ENCODE results near the gene MRPL23.
A peak's percentile ranks its signal among the peaks of the same experiment; 100 is the strongest.

Gene MRPL23

DNA sequence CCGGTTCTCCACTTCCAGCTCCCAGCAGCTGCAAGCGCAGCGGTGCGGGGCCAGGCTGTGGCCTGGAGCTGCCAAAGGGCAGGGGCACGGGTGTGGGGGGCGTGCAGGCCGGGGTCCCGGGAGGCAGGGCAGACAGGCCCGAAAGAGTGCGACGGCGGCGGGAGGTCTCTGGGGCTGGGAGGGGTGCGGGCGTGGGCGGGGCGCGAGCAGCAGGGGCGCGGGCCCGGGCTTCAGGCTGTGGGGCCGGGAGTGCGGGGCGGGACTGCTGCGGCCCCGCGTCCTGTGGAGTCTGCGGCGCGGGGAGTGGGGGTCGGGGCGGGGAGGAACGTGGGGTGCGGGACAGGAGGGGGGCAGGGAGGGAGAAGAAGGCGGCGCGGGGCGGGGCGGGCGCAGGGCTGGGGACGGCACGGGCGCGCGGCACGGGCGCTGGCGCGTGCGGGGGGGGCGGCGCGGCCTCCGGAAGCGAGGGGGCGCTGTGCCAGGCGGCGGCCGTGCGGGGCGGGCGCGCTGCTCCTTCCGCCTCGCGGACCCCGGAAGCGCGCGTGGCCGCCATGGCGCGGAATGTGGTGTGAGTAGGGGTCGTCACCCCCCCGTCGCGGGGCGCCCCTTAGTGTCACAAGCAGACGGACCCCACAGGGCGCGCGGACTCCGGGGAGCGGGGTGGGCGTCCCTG, at the start of gene MRPL23:
Gene MRPL23, plus strand, starts transcription at position 521 of the 673 bp plus-strand sequence. Its CDS starts 31 bp downstream, at position 552.
- peak in 1 of 2 donors; percentile 25 for DNase-seq (ENCODE audit: low read depth in 2 of 2)

DNA sequence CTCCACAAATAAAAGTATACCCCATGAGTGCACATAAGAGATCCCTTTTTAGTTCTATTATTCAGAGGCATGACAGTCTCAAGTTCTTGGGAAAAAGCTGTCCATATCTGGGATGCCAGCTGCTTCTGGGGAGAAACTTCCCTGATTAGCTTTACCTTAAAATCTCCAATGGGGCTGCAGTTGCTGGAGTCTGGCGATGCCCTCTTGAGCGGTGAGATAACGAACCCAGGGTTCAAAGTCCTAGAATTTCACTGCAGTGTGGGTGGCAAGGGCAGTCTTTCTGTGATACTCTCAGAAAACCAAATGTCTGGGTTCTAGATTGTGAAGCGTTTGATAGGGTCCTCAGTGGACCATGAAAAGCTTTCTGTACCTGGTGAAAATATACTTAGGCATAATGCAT, 48.0 kb upstream of the MRPL23 start:
- DNase-seq (ENCODE audit: low read depth in 2 of 2), result no peak

DNA sequence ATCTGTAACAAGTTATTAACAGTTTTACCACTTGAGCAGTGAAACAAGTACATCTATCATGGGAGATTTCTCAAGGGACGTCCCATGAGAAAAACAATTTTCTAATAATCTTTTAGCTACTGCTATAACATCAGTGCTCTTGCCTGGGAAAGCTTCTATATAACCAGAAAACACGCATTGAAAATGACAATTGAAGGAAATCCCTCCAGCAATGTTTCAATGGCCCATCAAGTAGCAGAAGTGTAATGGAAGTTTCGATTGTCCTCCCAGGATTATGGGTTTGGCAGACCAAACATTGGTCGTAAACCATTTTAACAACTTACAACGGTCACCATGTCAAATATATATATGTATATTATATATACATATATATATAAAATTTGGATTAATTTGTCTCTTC, 47.4 kb upstream of the MRPL23 start:
- no peak for DNase-seq (ENCODE audit: low read depth in 2 of 2)

DNA sequence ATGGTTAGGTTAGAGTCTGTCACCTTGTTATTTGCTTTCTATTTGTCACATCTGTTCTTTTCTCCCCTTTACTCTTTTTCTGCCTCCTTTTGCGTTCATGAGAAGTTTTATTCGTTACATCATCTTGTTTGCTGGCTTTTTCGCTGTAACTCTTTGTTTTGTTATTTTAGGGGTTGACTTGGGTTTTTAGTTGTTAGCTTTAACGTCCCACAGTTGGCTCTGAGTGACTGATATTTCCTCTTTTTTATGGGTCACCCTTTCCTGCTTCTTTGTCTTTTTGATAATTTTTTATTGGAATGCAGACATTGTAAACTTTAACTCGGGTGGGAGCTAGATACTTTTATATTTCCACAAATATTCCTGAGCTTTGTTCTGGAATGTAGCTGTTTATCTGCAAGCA, 41.0 kb upstream of the MRPL23 start:
- DNase-seq (ENCODE audit: low read depth in 2 of 2), result no peak

DNA sequence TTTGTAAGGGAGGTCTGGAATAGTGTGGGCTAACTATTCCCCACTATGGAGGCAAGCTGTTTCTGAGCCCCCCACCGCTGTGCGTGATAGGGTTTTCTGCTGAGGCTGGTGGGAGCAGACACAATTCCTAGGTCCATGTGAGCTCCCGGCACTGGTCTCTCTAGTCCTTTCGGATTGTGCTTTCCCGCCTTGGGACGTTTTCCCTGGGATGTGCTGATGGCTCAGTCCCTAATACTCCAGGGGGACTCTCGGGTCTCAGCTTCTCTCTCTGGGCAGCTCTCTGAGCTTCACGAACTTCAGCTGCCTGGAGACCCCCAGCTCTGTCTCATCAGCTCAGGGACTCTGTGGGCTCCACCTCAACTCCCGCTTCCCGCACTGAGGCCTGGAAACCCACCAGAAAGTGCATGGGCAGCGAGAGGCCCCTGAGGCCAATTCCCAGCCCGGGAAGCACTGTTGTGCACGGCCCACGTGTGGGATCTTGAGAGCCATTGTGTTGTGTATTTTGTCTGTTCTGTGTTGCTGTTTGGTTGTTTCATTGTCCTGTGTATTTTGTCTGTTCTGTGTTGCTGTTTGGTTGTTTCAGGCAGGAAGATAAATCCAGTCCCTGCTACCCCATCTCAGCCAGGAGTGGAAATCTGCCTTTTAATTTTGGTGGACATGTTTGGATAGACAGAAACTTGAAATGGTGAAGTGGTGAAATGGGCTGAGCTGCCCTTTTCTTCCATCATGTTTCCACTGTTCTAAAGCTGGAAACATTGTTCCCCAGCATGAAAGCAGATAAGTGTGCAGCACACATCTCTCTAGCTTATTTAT, 40.3 kb upstream of the MRPL23 start:
- no peak for DNase-seq (ENCODE audit: low read depth in 2 of 2)

DNA sequence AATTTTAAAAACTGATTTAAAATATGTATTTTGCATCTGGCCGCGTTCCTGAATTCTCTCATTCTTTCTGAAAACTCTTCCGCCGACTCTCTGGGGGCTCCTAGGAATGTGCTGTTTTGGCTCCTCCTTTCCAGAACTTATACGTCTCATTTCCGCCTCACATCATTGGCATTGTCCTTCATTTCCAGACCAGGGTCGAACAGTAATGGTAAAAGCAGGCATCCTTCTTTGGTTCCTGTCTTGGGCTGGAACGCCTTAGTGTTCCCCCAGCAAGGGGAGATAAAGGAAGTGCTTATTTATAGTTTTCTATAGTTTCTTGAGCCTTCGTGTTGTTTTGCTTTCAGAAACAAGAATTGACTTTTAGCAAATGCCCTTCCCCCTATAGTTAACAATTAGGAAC, 38.5 kb upstream of the MRPL23 start:
- no peak for DNase-seq (ENCODE audit: low read depth in 2 of 2)

DNA sequence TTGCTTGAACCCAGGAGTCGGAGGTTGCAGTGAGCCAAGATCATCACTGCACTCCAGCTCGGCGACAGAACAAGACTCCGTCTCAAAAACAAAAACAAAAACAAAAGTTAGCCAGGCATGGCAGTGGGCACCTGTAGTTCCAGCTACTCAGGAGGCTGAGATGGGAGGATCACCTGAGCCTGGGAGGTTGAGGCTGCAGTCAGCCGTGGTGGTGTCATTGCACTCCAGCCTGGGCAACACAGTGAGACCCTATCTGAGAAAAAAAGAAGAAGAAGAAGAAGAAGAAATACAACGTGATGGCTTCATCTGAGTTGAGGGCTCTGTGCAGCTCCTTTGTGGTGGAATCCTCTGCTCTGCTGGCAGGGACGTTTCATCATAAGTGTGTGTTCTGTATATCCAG, 37.6 kb upstream of the MRPL23 start:
- DNase-seq (ENCODE audit: low read depth in 2 of 2), result no peak

DNA sequence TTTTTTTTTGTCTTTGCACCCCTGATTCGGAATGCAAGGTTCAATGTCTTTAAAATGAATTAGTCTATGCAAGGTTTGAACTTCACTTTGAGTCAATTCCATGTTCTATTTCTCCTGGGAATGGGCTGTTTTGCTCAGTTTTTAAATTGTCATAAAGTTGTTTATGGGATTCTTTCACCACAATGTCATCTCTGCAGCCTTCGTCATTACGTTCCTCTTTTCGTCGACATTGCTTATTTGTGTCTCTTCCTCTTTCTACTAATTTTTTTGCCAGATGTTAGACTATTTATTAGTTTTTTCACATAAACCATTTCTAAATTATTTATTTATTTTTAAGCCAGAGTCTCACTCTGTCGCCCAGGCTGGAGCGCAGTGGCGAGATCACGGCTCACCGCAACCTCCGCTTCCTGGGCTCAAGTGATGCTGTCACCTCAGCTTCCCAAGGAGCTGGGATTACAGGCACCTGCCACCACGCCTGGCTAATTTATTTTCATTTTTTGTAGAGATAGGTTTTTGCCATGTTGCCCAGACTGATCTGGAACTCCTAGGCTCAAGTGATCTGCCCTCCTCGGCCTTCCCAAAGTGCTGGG, 34.7 kb upstream of the MRPL23 start:
- no peak for DNase-seq (ENCODE audit: low read depth in 2 of 2)

DNA sequence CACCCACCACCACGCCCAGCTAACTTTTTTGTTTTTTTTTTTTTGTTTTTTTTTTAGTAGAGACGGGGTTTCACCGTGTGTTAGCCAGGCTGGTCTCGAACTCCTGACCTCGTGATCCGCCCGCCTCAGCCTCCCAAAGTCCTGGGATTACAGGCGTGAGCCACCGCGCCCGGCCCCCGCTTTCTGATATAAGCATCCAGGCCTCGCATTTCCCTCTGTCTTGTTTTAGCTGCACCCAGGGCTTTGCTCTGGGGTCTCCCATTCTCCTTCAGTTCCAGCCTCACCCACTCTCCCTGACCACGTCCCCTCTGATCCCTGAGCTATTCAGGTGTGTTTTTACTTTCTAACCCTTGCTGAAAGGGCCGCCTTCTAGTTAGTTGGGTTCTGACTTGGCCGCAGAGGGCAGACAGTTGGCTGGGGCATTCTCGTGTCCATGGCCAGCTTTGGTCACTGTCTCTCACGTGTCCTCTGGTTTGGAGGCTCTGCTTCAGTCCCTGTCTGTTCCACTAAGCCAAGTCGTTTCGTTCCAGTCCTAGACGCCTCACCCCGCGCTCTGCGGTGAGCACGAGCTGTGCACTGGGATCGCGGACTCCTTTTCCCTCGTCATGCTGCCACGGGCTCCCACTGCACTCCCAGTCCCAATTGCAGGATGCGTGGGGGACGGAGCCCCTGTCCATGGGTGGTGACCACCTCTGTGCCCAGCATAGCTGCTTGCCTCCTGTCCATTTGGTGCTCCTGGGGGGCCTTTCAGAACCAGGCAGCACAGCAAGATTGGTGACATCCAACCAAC, 33.7 kb upstream of the MRPL23 start:
- DNase-seq (ENCODE audit: low read depth in 2 of 2), result no peak

DNA sequence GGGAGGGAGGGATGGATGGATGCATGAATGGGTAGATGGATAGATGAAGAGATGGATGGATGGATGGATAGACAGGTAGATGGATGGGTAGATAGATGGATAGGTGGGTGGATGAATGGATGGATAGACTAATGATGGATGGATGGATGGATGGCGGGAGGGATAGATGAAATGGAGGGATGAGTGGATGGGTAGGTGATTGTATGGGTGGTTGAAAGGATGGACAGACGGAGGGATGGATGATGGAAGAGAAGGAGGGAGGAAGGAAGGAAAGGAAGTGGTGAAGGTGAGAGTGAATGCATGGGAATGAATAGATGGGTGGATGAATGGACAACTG, 31.4 kb upstream of the MRPL23 start:
- no peak for DNase-seq (ENCODE audit: low read depth in 2 of 2)

DNA sequence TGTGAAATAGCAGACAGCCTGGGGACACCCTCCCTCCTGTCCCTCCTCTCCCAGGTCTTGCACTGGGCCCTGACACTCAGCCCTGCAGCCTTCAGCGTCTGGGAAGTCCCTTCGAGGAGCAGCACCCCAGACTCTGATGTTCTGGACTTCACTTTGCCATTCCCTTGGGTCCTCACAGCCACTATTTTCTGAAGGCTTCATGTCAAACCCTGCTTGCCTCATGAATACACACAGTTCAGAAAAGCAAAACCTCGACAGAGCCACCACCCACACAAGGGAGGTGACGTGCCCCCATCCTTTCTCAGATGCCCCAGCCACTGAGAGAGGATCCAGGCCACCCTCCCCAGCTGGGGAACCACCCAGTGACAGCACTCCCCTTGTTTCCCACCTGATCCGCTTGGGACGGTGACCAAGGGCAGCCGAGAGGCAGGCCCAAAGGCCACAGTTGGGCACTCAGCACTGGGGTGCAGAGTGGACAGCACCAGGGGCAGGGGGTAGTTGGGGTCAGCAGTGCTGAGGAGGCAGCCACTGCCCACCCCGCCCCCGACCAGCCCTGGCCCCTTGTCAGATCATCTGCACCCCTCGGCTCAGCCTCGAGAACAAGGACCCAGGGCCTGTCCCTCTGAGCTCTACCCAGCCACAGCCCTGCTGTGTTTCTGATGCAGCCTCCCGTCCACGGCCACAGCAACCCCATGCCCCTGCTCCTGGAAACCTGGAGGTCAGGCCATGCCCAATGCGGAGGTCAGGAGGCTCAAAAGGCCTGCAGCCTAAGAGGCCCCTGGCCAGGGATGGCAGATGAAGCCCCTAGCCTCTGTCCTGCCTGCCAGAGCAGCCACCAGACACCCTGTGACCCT, 30.8 kb upstream of the MRPL23 start:
- no peak for DNase-seq (ENCODE audit: low read depth in 2 of 2)

DNA sequence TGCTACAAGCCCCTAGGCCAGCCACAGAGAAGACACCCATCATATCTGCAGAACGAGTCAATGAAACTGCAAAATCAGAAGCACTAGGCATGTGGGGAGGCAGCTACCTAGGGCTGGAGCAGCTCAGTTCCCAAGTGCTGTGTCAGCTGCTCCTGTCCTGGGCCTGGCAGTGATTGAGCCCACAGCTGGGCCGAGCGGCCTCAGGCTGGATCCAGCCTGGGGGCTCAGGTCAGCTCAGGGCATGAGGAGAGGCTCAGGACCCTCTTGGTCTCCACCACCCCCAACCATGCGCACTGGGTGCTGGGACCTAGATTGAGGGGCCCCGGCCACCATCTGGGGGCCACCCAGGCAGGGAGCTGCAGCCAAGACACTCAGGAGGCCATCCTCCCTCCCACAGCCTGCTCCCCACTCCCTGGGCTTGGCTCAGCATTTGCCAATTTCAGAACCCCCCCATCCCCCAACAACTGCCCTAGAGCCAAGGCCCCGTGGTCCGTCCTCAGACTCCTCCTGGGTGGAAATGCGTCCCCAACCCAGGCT, 30.1 kb upstream of the MRPL23 start:
- no peak for DNase-seq (ENCODE audit: low read depth in 2 of 2)

DNA sequence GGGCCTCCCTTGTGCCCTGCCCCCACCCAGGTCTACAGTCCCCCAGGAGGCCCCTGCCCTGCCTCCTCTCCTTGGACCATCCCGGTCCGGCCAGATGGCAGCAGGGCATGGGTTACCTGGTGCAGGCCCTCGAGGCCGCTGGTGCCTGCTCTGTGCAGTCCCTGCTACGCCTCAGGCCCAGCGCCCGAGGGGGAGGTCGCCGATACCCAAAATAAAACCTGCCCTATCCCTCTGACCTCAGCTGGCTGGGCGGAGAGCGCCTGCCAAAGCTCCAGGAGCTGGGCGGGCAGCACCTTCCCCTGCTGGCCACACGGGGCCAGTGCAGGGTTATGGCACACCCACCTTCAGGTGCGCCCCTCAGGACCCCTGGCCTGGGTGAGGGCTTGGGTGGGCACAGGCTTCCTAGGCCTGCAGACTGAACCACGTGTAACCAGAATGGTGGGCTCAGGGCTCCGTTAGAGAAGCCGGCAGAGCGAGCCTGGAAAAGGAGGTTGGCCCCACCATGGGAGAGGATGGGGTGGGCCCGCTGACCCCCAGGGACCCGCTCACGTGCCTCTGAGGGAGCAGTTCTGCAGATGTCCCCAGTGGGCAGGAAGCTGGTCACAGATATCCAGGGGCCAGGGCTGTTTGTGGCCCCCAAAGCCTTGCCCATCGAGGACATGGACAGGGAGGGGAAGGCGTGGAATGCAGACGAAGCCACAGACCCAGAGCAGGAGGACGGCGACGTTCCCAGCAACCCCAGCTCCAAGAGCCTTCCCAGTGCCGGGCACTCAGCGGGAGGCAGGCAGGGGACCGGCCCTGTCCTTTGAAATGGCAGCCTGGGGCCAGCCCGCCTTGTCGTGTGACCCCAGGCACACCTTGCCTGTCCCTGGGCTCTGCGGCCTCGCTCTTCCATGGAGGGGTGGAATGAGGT, 29.4 kb upstream of the MRPL23 start:
- no peak for DNase-seq (ENCODE audit: low read depth in 2 of 2)

DNA sequence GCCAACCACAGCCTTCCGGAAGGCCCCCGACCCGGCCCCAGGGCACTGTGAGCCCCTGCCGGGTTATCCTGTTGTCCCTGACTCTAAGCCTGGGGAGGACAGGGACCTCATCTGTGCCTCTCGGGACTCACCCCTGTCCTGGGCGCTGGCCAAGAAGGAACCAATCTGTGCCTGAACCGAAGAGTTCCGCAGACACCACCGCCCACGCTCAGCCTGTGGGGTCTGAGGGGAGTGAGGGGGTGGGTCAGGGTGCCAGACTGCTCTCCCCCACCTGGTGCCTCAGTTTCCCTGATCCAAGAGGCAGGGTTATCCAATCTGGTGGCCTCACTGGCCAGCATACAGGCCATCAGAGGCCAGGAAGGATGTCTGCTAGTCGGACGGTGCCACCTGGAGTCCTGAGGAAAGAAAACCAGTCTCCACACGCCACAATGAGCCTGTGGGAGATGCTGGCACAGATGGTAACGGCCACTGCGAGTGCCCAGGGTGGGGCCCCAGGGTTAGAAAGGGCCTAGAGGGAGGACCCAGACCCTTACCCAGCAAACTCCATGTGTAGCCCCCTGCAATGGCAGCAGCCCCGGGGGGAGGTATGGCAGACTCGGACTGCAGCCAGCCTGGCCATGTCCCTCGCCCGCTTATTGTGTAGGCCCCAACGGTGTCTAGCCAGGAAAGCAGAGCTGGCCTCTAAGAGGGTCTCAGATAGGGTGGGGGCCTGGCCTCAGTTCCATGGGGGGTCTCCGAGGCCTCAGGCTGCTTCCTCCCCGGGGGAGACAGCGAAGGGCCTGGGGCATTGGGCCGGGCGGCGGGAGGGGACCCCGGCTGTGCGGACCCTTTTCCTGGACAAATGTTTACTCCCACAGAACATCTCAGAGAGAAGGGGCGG, 28.5 kb upstream of the MRPL23 start:
- no peak for DNase-seq (ENCODE audit: low read depth in 2 of 2)

DNA sequence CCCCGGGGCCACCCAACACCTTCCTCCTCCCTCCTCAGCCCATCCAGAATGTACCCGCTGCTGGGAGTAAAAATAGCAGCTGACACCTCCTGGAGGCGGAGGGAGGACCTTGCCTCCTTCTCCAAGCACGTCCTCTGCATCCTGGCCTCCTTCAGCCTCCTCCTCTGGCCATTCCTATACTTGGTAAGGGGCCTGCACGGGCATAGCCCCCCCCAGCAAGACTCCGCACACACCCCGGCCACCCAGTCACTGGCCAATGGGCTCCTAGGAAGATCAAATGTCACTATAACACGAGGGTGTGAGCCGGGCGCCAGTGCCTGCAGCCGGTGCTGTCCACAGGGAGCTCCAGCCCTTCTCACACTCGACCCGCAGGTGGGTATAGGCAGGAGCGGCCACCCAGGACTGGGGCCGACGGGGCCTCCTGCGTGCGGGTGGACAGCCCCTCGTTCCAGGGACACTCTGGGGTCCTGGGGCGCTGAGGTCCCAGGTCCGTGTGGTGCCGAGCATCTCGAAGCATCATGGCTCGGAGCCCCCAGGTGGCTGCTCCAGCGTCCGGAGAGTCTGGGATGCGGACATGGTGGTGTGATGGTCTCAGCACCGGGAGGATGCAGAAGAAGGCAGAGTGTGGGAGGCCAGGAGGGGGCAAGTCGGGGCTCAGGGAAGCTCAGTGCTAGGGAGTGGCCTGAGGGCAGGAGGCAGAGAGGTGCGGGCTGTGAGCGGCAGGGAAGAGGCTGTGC, 27.6 kb upstream of the MRPL23 start, which contains the start of gene TNNT3:
Gene TNNT3, plus strand, starts transcription at position 313 of the 737 bp plus-strand sequence. CDS start 3,172 bp downstream, outside the sequence.
- no peak for DNase-seq (ENCODE audit: low read depth in 2 of 2)

DNA sequence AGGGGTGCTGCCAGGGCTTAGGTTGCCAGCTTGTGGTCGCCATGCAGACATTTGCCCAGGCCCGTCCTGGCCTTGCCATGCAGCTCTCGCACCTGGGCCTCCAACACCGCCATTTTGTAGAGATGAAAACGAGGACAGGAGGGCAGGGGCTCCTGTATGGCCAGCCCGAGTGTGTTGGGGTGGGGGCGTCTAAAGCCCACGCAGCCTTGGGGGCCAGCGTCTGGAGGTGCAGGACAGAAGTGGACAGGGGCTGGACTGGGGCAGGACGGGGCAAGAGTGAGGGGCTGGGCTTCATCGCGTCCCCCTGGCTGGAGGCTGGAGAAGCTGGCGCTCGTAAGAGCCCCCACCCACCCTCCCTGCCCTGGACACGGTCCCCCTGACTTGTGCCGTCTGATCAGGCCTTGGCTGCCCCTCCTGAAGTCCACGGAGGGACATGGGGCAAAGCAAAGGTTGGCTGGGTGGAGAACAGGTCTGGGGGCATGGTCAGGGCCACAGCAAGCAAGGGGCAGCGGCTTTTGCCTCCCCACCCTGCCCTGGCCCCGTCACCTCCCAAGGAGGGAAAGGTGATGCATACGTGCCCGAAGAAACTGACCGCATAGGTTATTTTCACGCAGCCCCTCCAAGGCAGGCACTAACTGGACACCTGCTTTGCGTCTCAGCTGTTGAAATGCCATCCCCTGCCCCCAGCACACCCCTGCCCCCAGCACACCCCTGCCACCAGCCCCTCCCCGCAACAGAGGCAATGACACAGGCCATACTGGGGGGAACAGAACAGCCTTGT, 26.8 kb upstream of the MRPL23 start:
- DNase-seq (ENCODE audit: low read depth in 2 of 2), result no peak

DNA sequence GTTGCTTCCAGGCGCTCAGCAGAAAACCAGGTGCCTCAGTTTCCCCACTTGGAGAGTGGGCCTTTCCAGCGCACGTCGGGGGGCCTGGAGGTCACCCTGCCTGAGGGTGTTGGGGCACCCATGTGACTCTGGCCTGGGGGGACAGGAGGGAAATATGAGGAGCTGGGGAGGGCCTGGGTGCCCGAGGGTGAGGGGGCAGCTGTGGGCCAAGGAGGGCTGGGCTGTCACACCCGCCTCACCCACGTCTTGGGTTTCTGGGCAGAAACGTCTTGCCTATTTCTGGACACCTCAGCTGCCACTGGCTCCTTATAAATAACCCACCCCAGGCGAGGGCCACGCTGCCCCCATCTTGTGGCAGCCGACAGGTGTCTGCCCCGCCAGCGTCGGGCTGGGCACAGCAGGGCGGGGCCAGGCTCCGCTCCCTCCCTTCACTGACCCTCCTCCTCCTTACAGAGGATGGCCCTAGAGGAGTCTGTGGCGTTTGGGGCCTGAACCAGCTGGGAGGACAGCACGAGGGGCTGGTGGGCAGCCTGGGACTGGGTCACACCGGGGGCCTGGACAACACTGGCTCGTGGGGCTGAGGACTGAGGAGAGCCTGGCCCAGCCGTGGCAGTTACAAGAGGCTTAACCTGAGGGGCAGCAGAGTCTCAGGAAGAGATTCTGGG, 26.1 kb upstream of the MRPL23 start:
- DNase-seq (ENCODE audit: low read depth in 2 of 2), result no peak

Measured in stimulated activated CD4-positive, alpha-beta T cell treated with anti-CD3 and anti-CD28 coated beads, Interleukin-1b, Interleukin-23, amount 100 ng/mL, for 1 hour (primary cell).